GM18868 (cell line): ENCODE data around the gene TSPAN14.
"Not testable (repeated sequence)": the region's sequence is repeated elsewhere in the genome, so short reads cannot be mapped to it uniquely, and the experiment has no call there.

Source experiments
- ATAC-seq: cut with Tn5 transposase; IDR thresholded peaks from one replicate; pipeline ENCODE4 v1.9.1; 2021; ENCODE audit warnings: mild to moderate bottlenecking, moderate library complexity; ENCODE audit not compliant: unreplicated experiment

Gene TSPAN14, protein sequence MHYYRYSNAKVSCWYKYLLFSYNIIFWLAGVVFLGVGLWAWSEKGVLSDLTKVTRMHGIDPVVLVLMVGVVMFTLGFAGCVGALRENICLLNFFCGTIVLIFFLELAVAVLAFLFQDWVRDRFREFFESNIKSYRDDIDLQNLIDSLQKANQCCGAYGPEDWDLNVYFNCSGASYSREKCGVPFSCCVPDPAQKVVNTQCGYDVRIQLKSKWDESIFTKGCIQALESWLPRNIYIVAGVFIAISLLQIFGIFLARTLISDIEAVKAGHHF

DNA sequence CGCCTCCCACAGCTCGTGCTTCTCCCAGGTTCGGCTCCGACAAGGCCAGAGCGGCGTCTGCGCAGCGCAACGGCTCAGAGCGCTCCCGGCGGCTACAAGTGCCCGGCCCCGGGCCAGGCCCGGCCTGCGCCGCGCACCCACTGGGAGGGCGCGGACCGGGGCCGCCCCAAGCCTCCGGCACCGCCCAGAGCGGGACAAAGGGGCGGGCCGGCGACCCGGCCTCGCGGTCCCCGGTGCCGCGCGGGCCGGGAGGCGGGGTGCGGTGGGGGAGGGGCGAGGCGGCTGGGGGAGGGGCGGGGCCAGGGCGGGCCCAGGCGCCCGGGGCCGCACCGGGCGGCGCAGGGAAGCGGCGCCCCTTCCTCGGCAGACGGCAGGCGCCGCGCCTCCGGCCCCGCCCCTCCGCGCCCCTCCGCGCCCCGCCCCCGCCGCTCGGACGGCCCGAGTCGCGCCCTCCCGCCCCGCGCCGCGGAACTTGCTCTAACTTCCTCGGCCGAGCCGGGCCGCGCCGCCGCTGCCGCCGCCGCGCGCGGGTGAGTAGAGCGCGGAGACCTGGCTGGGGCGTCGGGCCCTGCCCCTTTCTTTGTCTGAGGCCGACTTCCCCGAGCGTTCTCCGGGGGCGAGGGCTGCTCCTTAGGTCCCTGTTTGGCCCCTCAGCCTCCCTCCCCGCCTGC, at the start of gene TSPAN14:
Gene TSPAN14, plus strand, starts transcription at position 469 of the 671 bp plus-strand sequence. CDS start 34,924 bp downstream, outside the sequence.
- ATAC-seq: peak; percentile 63

DNA sequence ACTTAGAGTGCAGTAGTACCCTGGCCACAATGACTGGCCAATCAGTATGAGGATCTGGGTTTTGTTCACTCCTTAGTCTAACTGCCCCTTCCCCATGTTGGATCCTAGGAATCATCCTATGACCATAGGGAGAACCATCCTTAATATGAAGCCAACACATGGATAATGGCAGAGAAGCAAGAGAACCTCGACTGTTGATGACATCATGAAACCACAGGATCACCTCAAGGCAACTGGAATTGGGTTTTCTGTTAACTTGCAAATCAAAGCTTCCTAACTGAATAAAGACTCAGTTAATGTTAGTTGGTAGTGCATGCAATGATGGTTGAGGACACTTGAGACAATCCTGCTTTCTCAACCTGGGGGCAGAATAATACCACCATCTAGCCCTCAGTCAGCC, 49.1 kb upstream of the TSPAN14 start:
- ATAC-seq: no peak

DNA sequence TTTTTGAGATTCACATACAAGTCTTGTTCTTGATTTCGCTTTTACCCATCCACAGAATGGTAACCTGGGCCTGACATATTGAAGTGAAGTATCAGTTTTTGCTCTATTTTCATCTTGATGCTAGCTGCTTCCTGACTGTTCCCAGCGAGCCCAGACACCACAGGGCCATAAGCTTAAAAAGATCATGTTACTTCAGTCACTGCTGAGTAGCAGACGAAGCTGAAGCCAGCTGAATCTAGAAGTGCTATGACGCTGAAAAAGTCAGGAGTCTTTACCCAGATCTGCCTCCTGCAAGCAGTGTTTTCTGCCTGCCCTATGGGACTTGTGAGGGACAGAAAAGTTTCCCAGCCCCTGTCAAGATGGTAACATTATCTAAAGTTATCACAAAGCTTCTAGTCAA, 48.5 kb upstream of the TSPAN14 start:
- ATAC-seq: no peak

DNA sequence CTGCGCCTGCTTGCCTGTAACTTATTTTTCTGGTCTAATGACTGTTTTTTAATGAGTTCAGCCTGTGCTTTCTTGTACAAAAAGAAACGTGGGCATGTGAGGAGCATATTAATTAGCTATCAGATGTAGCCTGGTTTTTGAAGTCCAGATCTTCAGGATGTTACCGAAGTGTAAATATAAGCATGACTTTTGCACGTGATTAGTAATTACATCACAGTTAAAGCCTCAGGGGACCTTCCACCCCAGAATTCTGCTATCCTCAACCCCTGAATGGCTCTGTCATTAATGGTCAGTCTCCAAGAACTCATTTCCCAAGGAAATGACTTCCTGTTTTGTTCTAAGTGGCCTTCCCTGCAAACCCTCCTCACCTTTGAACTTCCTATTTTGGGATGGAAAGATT, 47.9 kb upstream of the TSPAN14 start:
- no peak for ATAC-seq

DNA sequence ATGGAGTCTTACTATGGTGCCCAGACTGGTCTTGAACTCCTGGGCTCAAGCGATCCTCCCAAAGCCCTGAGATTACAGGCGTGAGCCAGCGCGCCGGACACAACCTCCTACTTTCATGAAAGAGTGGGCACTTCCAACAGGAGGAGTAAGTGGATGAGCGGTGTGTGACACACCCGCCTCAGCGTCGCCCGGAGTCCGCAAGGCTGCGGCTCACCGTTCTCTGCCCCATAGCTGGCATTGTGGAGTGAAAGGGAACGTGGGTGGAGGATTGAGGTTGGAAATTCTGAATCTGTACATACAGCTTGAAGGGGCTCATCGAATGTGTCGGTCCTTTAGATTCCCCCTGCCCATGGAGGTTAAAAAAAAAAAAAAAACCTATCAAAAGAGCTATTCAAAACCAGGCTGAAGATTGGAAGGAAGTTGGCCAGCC, 46.3 kb upstream of the TSPAN14 start:
- ATAC-seq: peak; percentile 23

DNA sequence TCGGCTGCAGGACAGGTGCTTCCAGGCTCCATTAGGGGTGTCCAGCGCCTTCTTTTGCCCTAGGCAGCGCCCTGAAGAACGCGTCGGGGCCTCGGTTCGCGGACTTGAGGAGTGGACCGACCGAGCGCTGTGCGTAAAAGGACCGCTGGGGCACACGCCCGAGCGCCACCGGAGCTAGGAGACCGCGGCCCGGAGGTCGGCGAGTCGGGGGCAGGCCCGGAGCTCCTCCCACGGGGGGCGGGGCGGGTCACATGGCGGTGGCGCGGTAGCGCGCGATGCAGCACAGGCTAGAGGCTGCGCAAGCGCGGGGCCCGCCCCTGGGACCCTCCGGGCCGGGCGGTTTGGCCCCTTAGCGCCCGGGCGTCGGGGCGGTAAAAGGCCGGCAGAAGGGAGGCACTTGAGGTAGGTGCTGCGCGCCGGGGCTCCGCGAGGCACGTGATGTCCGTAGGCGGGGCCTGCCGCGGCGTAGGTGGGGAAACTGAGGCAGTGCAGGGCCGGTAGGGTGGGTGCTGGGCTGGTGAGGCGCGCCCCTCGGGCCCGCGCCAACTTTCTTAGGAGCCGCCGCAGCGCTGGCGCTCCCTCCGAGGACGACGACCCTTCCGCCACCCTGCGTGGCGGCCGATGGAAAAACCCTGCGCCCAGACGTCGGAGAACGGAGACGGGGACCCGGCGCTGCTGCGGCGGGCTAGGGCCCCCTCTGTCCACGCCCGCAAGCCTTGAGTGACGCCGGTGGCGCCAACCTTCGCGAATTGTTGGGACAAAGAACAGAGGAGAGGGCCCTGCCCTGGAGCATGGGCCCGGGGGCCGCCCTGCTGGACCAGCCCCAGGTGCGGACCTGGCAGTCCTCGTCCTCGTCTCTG, 45.6 kb upstream of the TSPAN14 start, which contains the start of gene PRXL2A:
Gene PRXL2A, plus strand, starts transcription at position 310 of the 860 bp plus-strand sequence. CDS start 11,917 bp downstream, outside the sequence.
- ATAC-seq: peak; percentile 90

DNA sequence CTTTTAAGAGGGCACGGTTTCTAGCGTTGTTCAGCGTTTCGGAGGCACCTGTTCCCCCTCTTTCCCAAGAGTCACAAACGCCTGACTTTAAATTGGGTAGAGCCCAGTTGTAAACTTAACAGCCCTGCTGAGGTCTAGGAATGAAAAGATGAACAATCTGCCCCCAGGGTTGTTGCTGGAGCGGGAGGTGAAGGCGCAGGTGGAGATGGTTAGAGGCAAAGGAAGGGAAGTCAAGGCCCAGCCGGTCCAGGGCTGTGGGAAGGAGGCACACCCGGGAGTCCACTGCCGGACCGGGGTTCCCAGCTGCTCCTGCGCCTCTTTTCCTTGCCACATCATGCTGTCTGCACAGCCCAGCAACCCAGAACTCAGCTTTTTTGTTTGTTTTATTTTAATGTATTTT, 45.0 kb upstream of the TSPAN14 start:
- ATAC-seq: no peak

DNA sequence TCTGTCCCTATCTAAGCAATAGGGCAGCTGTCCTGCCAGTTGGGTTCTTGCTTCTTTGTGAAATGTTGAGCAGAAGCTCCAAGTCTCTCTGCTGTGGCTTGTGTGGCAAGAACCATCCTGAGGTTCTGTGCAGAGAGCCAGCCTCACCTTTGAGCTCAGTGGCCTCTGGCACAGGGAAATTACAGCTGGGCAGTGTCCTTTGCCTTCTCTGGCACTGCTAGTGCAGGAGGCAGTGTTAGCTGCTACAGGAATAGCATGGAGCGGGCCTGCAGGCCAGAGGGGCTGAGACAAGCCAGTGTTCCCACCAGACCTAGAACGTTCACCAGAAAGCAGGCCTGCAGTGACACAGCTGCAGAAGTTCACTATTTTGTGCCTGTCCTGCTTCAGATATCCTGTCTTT, 44.0 kb upstream of the TSPAN14 start:
- no peak for ATAC-seq

DNA sequence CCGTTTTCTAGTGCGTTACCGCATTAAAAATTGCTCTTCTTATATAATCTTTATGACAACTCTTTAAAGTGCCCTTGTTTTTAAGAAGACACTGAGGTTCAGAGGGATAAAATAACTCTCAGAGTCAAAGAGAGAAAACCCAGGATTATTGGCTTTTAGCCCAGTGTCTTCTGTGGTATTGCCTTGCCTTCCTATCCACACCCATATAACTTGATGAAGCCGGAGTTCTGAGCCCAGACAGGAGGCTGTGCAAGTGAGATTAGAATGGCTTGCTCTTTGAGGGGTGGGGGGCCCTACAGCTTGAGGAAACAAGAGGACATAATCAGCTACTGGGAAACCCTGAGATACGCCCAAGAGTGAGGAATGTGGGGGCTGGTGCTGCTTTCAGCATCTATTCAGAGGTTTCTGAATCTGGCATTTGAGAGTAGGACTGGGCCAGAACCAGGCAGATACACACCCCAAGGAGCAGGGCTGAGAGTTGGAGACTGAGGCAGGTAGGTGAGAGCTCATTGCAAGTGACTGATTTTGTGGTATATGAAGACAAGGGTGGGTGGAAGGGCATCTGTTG, 43.4 kb upstream of the TSPAN14 start:
- ATAC-seq: no peak

DNA sequence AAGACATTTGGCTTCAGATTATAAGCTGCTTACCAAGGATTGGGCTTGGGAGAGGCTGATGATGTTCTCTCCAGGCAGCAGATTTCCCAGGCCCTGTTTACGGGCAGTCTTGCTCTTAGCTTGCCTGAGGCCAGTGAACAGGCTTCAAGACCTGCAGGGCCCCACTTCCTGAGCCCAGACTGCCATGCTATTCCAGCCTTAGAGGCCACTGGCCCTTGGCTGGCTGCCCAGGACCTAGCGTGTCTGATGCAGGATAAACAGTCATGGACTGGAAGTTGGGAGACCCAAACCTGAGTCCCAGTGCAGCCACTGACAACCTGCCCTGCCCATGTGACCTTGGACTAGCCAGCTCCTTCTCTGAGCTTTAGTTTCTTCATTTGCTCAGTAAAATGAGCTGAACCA, 42.8 kb upstream of the TSPAN14 start:
- no peak for ATAC-seq

DNA sequence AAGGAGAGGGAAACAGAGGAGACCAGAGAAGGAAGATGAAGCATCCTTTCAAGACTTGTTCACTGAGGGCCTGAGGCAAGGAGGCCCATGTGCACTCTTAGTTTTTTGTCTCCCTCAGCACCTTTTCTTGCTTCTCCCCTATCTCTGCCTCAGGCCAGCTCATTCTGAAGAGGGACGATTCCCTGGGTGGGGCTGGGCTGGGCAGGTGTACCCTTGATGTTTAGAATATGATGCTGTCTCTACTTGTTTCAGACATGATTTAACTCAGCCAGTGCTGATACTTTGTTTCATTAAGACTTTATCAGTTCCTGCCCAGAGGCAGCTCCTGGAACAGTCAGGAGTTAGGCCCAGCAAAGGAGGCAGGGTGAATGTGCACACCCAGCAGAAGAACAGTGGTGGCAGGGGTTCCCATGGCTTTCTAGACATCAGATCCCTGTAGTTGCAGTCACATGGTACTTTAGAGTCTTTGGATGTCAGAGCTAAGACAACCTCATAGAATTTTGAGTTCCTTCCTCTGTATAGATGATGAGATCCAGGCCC, 42.4 kb upstream of the TSPAN14 start:
- no peak for ATAC-seq

DNA sequence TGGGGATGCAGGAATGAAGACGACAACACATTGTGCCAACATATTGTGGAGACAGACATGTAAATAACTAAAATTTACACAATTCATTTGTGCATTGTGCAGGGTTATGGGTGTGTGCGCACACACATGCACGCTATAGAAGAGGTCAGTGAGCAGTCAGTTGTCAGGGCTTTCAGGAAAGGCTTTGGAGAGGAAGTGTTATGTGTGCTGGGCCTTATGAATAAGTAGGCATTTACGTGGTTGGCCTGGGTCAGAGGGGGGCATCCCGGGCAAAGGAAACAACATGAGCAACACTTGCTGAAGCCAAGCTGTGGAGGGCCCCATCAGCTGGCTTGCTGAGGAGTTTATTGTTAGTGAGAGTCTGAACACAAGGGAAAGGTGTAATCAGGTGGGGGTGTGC, 41.6 kb upstream of the TSPAN14 start:
- ATAC-seq: no peak

DNA sequence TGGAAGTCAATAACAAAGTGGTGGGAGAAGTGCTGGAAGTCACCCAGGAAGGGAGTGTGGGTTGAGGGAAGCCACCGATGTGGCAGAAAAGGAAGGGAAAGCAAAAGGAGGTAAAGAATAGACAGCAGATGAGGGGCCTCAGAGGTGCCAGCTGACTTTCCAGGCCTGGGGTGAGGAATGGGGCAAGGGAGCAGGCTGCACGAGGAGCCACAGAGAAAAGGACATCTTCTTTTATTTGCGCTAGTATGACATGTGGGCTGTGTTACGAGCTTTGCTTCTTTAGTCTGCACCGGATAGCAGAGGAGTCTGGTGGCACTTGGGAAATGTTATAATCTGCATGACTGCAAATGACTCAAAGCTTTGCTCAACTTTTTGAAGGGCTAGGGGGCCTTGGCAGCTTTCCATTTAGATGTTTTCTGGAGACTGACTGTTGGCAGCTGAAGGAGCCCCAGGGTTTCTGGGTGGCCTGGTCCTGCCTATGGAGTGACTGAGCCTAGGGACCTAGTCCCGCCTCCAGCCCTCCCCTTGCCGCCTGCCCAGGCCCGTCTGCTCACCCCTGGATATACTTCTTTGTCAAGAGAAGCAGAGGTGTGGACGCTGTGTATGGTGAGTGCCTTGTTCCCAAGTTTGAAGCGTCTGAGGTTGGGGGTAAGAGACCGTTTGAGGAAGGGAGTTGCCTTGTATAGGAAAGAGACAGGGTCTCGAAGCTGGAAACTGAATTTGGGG, 40.7 kb upstream of the TSPAN14 start:
- no peak for ATAC-seq

DNA sequence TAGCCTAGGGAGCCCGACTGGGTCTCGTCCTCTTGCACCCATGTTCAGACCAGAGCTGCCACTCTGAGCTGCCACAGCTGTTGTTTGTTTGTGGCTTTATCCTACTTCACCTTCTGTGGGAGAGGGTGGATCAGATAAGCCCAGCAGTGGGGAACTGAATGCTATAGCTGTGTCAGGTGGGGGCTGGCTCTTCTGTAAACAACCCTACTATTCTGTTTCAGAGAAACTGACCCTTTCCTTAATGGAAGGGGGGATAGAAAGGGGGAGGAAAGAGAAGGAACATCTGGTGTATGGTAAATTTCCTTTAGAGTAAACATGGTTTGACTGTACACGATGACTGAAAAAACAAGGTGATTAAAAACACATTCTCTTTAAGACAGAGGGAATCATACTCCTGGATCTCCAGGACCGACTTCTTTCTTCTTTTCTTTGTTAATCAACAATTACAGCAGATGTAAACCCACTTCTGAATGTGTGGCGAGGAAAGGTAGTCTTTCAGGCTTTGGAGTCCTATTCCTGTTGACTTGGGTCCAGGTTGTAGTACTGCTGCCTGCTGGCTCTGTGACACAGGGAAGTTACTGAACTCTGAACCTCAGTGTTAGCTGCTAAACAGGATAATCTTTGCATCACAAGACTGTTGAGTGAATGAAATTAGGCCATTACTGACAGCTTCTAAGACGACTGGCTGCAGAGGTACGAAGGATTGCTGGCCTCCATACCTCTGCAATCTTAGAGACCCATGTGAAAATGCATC, 39.8 kb upstream of the TSPAN14 start:
- ATAC-seq: no peak

DNA sequence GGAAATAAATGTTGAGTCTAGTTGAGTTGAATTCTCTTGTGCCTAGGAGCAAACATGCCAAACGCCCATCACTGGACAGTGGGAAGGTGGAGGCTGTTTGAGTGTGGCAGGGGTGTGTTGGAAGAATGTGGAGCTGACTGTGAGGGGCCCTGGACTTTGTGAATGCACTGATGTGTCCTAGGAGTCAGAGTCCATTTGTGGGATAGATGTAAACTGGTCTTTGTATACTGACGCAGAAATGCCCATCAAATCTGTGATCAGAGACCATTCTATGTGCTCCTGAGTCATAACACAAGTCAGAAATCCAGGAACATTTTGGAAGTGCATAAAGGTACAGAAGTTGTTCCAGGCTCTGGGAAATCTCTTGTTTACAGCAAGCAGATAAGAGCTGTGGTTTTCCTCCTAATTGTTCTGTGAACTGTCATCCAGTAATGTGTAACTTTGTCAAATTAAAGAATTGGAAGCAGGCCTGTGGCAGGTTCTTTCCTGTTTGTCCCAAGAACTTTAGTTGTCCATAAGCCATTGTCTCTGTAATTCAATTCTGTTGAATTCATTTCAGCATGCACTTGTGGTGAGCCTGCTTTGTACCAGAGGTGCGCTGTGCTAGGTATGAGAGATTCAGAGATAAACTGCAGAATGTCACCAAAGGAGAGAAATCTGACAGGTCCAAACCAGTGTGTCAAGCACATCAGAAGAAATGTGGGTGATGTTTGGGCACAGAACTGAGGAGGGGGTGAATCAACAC, 38.2 kb upstream of the TSPAN14 start:
- ATAC-seq: no peak

DNA sequence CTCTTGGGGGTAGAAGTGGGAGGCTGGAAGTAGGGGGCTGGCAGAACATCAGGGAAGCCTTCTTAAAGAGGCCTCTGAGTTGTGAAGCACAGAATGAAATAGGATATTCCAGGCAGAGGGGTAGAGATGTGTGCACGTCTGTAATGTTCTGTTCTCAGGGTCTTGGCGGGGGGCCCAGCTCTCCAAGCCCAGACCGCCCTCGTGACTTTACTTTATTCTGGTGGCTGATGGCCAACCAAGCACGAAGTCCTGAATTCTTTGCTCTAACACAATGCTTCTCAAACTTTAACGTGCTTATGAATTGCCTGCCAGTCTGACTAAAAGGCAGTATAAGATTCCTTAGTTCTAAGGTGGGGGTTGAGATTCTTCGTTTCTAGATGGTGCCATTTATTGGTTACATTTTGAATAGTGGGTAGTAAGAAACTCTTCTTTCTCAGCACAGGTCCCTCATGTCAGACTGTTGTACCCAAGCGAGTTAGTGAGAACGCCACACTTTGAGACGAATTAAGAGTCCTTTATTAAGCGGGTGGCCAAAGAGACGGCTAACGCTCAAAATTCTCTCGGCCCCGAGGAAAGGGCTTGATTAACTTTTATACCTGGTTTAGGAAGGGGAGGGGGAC, 37.5 kb upstream of the TSPAN14 start:
- ATAC-seq: no peak

DNA sequence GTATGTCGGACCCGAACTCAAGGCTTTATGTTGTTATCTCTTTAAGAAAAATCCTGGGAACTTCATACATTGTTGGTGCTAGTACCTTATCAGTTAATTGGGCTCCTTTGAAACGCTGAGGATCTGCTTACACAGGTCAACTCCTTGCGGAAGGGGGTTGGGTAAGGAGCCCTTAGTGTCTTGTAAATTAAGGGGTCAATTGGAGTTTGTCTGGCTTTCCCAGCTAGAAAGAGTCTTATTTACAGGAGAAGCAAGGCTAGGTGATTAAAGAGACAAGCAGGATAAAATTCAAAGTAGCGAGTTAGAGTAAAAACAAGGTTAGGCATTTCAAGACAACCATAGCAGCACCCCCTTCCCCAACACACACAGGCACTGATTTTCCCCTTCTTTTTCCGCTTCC, 36.9 kb upstream of the TSPAN14 start:
- ATAC-seq: not testable (repeated sequence)

DNA sequence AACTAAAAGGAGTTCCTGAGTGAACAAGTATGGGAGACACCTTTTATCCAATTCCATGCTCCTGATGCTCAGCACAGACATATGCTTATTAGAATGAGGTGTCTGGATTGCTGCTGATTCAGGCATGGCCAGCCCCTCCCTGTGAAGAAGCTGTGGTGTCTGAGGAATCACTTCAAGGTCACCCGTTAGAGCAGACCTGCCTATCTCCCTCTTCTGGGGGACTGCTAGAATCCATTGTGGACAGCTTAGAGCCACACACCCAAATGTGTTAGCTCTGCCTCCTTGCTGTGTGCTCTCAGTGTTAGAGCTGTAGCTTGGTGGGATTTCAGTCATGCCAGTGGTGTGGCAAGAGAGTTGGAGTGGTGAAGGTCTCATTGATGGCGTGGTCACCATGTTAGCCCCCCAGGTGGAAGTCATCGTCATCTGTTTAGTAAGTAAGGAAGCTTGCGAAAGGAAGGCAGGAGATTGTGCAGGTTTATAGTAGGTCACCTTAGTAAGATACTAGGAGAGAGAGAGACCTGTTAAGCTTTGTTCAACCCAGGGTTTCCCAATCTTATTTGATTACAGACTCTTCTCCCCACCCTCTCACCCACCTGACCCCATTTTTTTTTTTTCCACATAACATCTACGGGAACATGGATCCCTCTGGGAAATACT, 32.9 kb upstream of the TSPAN14 start:
- peak; percentile 30 for ATAC-seq
